HepG2 (cell line): ENCODE data around the gene MPV17L2. TPM values are rescaled to one million over a fixed set of nuclear protein-coding genes. Genes with fewer than 3 reads are reported as not detected.

Experiments used
- FOSL1 ChIP-seq: sonication (generic); formaldehyde crosslinking; IDR thresholded peaks from 2 replicates; pipeline ENCODE4 v1.9.0; 2021; ENCODE audit warnings: missing genetic modification reagents, borderline replicate concordance
- GFI1 ChIP-seq: sonication (generic); formaldehyde crosslinking; IDR thresholded peaks from 2 replicates; pipeline ENCODE4 v1.5.0; 2020; ENCODE audit warnings: missing genetic modification reagents, mild to moderate bottlenecking, borderline replicate concordance
- GZF1 ChIP-seq: sonication (generic); formaldehyde crosslinking; IDR thresholded peaks from 2 replicates; pipeline ENCODE4 v1.5.1; 2020; ENCODE audit warnings: mild to moderate bottlenecking, missing genetic modification reagents
- KAT8 ChIP-seq: IDR thresholded peaks from 2 replicates; pipeline ENCODE4 v1.6.1; 2016; ENCODE audit warnings: missing genetic modification reagents, missing compliant biosample characterization
- KDM5B ChIP-seq: sonication (generic); formaldehyde crosslinking; IDR thresholded peaks from 2 replicates; pipeline ENCODE4 v1.4.0; 2020; ENCODE audit warnings: missing genetic modification reagents, mild to moderate bottlenecking, borderline replicate concordance
- ONECUT2 ChIP-seq: sonication (generic); formaldehyde crosslinking; IDR thresholded peaks from 2 replicates; pipeline ENCODE4 v1.4.0; 2020; ENCODE audit warnings: missing genetic modification reagents
- REPIN1 ChIP-seq: sonication (generic); formaldehyde crosslinking; IDR thresholded peaks from 2 replicates; pipeline ENCODE4 v1.8.0; 2022; ENCODE audit warnings: missing genetic modification reagents, low read depth, mild to moderate bottlenecking, borderline replicate concordance
- ZC3H13 ChIP-seq: sonication (generic); formaldehyde crosslinking; IDR thresholded peaks from 2 replicates; pipeline ENCODE4 v1.8.1; 2023; ENCODE audit warnings: mild to moderate bottlenecking, missing genetic modification reagents, moderate library complexity
- ZNF569 ChIP-seq: sonication (generic); formaldehyde crosslinking; IDR thresholded peaks from 2 replicates; pipeline ENCODE4 v1.5.0; 2020; ENCODE audit warnings: mild to moderate bottlenecking, missing genetic modification reagents, moderate library complexity, borderline replicate concordance
- ZNF766 ChIP-seq: sonication (generic); formaldehyde crosslinking; IDR thresholded peaks from 2 replicates; pipeline ENCODE4 v1.5.0; 2020; ENCODE audit warnings: missing genetic modification reagents, borderline replicate concordance
- ZNF780A ChIP-seq: sonication (generic); formaldehyde crosslinking; IDR thresholded peaks from 2 replicates; pipeline ENCODE4 v1.8.0; 2022; ENCODE audit warnings: mild to moderate bottlenecking, missing genetic modification reagents, moderate library complexity
- ZNF781 ChIP-seq: sonication (generic); formaldehyde crosslinking; IDR thresholded peaks from 2 replicates; pipeline ENCODE4 v1.5.1; 2020; ENCODE audit warnings: borderline replicate concordance, mild to moderate bottlenecking, missing genetic modification reagents; ENCODE audit errors: not compliant biosample characterization
- ZNF816 ChIP-seq: sonication (generic); formaldehyde crosslinking; IDR thresholded peaks from 2 replicates; pipeline ENCODE4 v1.8.0; 2022; ENCODE audit warnings: missing genetic modification reagents, mild to moderate bottlenecking, borderline replicate concordance
- polyA plus RNA-seq, 8 experiments: library from polyadenylated mRNA; depleted of rRNA in 3 of 8; stranded (reverse) in 7 of 8; unstranded in 1 of 8; fragments of >200 nt; fragmentation: Illumina TruSeq in 4 of 8; extraction: Trizol in 4 of 8; gene quantifications; 2 replicates each; pipeline versions ENCODE4 v1.2.1 to v1.2.3, GENCODE V29; 2011 to 2016; ENCODE audit warnings: low read depth in 4 of 8, missing spikeins in 1 of 8, mixed read lengths in 1 of 8; ENCODE audit not compliant: insufficient read depth in 1 of 8
- total RNA-seq, 5 experiments: library from RNA; depleted of rRNA; stranded (reverse); fragments of >200 nt; fragmentation: Illumina TruSeq; extraction: Trizol; gene quantifications; 2 replicates each; pipeline ENCODE4 v1.2.3, GENCODE V29; 2016; ENCODE audit warnings: low read depth in 1 of 5
- TF ChIP-seq, protein P1 (sequence below): sonication (generic); formaldehyde crosslinking; IDR thresholded peaks from 2 replicates; pipeline ENCODE4 v1.5.1; 2020; ENCODE audit warnings: mild to moderate bottlenecking, missing genetic modification reagents, borderline replicate concordance
- TF ChIP-seq, protein P2 (sequence below): sonication (generic); formaldehyde crosslinking; IDR thresholded peaks from 2 replicates; pipeline ENCODE4 v1.8.1; 2023; ENCODE audit warnings: mild to moderate bottlenecking, inconsistent platforms, moderate library complexity, missing genetic modification reagents, borderline replicate concordance
- TF ChIP-seq, protein P3 (sequence below): sonication (generic); formaldehyde crosslinking; IDR thresholded peaks from 2 replicates; pipeline ENCODE4 v1.4.0; 2020; ENCODE audit warnings: missing genetic modification reagents, borderline replicate concordance
- TF ChIP-seq, protein P4 (sequence below): IDR thresholded peaks from 2 replicates; pipeline ENCODE4 v1.6.1; 2018; ENCODE audit warnings: missing genetic modification reagents, mild to moderate bottlenecking, missing compliant biosample characterization
- TF ChIP-seq, protein P5 (sequence below): sonication (generic); formaldehyde crosslinking; IDR thresholded peaks from 2 replicates; pipeline ENCODE4 v1.4.0; 2020; ENCODE audit warnings: missing genetic modification reagents
- TF ChIP-seq, protein P6 (sequence below): sonication (generic); formaldehyde crosslinking; IDR thresholded peaks from 2 replicates; pipeline ENCODE4 v1.9.0; 2021; ENCODE audit warnings: missing genetic modification reagents, borderline replicate concordance

The MPV17L2 gene
- total and polyA plus RNA-seq, 2 of the 13 experiments (the other 11 are each of a cell fraction or from before 2014, with no cell fraction given) = 13.6 to 16.7 TPM

DNA sequence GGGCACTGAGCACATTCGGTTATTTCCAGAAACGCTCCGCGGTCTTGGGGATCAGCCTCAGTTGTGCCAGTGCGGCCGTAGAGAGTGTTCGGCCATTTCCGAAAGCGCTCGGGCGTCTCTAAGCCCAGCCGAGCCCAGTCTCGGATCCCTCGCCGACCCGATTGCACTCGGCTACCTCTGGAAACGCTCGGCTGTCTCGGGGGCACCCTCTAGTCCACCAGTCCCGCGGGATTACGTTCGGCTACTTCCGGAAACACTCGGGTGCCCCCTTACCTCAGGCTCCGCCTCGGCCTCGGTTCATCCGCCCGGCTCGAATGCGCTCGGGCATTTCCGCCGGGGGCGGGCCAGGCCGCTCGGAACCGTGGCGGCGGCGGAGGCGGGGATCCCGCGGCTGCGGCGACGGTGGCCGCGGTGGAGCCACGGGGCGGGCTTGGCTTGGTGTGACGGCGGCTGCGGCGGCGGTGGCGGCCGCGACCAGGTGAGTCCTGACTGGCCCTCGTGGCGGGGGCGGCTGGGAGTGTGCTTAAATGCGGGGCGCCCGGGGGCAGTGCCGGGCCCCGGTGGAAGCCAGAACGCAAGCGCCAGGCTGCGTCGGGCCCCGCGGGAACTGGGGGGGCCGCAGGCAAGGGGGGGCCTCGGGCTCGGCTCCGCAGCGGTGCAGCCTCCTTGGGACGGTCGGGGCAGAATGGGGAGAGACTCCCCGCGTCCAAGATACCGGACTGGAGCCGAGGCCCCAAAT lies 40.0 kb upstream of the MPV17L2 start, which contains the start of gene PIK3R2 (continued):
- TF ChIP-seq ZNF781 = no peak
- TF ChIP-seq ZNF569 (CRISPR knock-in tag) = no peak
- no peak for TF ChIP-seq FOSL1
- TF ChIP-seq KAT8 (CRISPR knock-in tag) = no peak
- TF ChIP-seq, protein P1, sequence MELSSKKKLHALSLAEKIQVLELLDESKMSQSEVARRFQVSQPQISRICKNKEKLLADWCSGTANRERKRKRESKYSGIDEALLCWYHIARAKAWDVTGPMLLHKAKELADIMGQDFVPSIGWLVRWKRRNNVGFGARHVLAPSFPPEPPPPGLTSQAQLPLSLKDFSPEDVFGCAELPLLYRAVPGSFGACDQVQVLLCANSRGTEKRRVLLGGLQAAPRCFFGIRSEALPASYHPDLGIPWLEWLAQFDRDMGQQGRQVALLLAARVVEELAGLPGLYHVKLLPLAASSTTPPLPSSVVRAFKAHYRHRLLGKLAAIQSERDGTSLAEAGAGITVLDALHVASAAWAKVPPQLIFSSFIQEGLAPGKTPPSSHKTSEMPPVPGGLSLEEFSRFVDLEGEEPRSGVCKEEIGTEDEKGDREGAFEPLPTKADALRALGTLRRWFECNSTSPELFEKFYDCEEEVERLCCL (CRISPR knock-in tag) = no peak
- no peak for TF ChIP-seq ZC3H13 (CRISPR knock-in tag)
- no peak for TF ChIP-seq GFI1 (CRISPR knock-in tag)
- TF ChIP-seq ZNF780A (CRISPR knock-in tag) = no peak
- no peak for TF ChIP-seq ZNF816
- TF ChIP-seq, protein P2, sequence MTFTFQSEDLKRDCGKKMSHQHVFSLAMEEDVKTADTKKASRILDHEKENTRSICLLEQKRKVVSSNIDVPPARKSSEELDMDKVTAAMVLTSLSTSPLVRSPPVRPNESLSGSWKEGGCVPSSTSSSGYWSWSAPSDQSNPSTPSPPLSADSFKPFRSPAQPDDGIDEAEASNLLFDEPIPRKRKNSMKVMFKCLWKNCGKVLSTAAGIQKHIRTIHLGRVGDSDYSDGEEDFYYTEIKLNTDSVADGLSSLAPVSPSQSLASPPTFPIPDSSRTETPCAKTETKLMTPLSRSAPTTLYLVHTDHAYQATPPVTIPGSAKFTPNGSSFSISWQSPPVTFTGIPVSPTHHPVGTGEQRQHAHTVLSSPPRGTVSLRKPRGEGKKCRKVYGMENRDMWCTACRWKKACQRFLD = no peak
- TF ChIP-seq ONECUT2 (CRISPR knock-in tag) = no peak
- TF ChIP-seq GZF1 = no peak
- TF ChIP-seq, protein P3, sequence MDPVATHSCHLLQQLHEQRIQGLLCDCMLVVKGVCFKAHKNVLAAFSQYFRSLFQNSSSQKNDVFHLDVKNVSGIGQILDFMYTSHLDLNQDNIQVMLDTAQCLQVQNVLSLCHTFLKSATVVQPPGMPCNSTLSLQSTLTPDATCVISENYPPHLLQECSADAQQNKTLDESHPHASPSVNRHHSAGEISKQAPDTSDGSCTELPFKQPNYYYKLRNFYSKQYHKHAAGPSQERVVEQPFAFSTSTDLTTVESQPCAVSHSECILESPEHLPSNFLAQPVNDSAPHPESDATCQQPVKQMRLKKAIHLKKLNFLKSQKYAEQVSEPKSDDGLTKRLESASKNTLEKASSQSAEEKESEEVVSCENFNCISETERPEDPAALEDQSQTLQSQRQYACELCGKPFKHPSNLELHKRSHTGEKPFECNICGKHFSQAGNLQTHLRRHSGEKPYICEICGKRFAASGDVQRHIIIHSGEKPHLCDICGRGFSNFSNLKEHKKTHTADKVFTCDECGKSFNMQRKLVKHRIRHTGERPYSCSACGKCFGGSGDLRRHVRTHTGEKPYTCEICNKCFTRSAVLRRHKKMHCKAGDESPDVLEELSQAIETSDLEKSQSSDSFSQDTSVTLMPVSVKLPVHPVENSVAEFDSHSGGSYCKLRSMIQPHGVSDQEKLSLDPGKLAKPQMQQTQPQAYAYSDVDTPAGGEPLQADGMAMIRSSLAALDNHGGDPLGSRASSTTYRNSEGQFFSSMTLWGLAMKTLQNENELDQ = no peak
- no peak for TF ChIP-seq REPIN1
- peak; percentile 71 for TF ChIP-seq KDM5B (CRISPR knock-in tag)
- TF ChIP-seq, protein P4, sequence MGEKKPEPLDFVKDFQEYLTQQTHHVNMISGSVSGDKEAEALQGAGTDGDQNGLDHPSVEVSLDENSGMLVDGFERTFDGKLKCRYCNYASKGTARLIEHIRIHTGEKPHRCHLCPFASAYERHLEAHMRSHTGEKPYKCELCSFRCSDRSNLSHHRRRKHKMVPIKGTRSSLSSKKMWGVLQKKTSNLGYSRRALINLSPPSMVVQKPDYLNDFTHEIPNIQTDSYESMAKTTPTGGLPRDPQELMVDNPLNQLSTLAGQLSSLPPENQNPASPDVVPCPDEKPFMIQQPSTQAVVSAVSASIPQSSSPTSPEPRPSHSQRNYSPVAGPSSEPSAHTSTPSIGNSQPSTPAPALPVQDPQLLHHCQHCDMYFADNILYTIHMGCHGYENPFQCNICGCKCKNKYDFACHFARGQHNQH (CRISPR knock-in tag) = no peak
- TF ChIP-seq, protein P5, sequence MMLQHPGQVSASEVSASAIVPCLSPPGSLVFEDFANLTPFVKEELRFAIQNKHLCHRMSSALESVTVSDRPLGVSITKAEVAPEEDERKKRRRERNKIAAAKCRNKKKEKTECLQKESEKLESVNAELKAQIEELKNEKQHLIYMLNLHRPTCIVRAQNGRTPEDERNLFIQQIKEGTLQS = no peak
- TF ChIP-seq, protein P6, sequence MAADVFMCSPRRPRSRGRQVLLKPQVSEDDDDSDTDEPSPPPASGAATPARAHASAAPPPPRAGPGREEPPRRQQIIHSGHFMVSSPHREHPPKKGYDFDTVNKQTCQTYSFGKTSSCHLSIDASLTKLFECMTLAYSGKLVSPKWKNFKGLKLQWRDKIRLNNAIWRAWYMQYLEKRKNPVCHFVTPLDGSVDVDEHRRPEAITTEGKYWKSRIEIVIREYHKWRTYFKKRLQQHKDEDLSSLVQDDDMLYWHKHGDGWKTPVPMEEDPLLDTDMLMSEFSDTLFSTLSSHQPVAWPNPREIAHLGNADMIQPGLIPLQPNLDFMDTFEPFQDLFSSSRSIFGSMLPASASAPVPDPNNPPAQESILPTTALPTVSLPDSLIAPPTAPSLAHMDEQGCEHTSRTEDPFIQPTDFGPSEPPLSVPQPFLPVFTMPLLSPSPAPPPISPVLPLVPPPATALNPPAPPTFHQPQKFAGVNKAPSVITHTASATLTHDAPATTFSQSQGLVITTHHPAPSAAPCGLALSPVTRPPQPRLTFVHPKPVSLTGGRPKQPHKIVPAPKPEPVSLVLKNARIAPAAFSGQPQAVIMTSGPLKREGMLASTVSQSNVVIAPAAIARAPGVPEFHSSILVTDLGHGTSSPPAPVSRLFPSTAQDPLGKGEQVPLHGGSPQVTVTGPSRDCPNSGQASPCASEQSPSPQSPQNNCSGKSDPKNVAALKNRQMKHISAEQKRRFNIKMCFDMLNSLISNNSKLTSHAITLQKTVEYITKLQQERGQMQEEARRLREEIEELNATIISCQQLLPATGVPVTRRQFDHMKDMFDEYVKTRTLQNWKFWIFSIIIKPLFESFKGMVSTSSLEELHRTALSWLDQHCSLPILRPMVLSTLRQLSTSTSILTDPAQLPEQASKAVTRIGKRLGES (CRISPR knock-in tag) = no peak
- TF ChIP-seq ZNF766 (CRISPR knock-in tag) = no peak
